D721Med (cell line): ENCODE data around the gene SLC39A5.
"Not testable (repeated sequence)": the region's sequence is repeated elsewhere in the genome, so short reads cannot be mapped to it uniquely, and the experiment has no call there.

Source experiments
- DNase-seq: peaks from one replicate; pipeline ENCODE4 v3.0.0; 2011; ENCODE audit warnings: low spot score; ENCODE audit not compliant: insufficient read length
- FAIRE-seq: peaks from 2 replicates; lab custom pipeline; 2011; peaks lifted over from hg19 to GRCh38; lab: Jason Lieb, UNC
- CTCF ChIP-seq: IDR thresholded peaks from 2 replicates; pipeline ENCODE4 v1.5.1; 2012; ENCODE audit warnings: mild to moderate bottlenecking, control low read depth; ENCODE audit not compliant: insufficient read depth; ENCODE audit errors: missing control alignments

Gene SLC39A5

GRCh38 chr12:56190695-56191155 lies 39.1 kb upstream of the SLC39A5 start:
- FAIRE-seq = no peak
- DNase-seq = no peak

GRCh38 chr12:56192582-56192981 lies 37.3 kb upstream of the SLC39A5 start:
- FAIRE-seq = no peak
- TF ChIP-seq CTCF = no peak
- DNase-seq = no peak

More at GRCh38 chr12:56190695-56191155, 39.1 kb upstream of the SLC39A5 start:
- no peak for TF ChIP-seq CTCF

- TF ChIP-seq CTCF = peak; percentile 91
- DNase-seq (peak; percentile 53), FAIRE-seq (peak; percentile 38)
These were observed 36.7 kb upstream of the SLC39A5 start for GRCh38 chr12:56193025-56193578.

GRCh38 chr12:56196818-56197550 lies 32.9 kb upstream of the SLC39A5 start:
- FAIRE-seq, DNase-seq: not testable (repeated sequence)

DNA sequence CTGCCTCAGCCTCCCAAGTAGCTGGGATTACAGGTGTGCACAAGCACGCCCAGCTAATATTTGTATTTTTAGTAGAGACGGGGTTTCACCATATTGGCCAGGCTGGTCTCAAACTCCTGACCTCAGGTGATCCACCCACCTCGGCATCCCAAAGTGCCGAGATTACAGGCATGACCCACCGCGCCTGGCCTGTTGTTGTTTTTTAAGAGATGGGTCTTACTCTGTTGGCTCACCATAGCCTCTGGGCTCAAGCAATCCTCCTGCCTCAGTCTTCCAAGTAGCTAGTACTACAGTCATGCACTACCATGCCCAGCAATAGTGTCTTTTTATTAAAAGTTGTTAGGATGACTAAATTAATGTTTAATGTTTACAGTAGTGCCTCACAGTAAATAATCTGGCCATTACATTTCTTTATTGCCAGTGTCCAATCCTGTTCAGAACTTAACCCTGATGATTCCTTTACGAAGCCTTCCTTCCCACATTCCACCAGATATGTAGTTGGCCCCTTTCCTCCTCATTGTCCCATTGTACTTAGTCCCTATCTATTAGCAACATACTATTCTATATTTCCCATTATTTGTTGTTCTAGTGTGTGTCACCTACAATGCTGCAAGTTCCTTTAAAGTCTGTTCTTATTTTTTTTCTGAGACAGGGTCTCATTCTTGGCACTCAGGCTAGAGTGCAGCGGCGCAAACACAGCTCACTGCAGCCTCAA lies 31.8 kb upstream of the SLC39A5 start:
- DNase-seq = no peak
- no peak for FAIRE-seq
- TF ChIP-seq CTCF = no peak

- no peak for TF ChIP-seq CTCF
- DNase-seq (no peak), FAIRE-seq (no peak)
These were observed 31.0 kb upstream of the SLC39A5 start for GRCh38 chr12:56198836-56199235.

- no peak for TF ChIP-seq CTCF
- DNase-seq = no peak
- FAIRE-seq = no peak
These were observed 27.5 kb upstream of the SLC39A5 start for GRCh38 chr12:56202366-56202765.
